AG04450 (cell line): Measurements from ENCODE around the gene C5orf22. TPM values are rescaled to one million over a fixed set of nuclear protein-coding genes. Genes with fewer than 3 reads are reported as not detected.
"Not testable (repeated sequence)": the region's sequence is repeated elsewhere in the genome, so short reads cannot be mapped to it uniquely, and the experiment has no call there.

Experiments used
- CTCF ChIA-PET: fragments of 300-600, 350-600 bp; formaldehyde crosslinking; extraction: SDS; loops from one replicate; lab custom pipeline; 2022; ENCODE audit warnings: antibody characterized with exemption, inconsistent platforms; lab: Charles Lee
- POLR2A ChIA-PET: fragments of 350-600 bp; formaldehyde crosslinking; extraction: SDS; loops from one replicate; lab custom pipeline; 2021; ENCODE audit warnings: antibody characterized with exemption, inconsistent platforms; lab: Yijun Ruan, JAX
- DNase-seq: peaks from one replicate; pipeline ENCODE4 v3.0.0-alpha.2; 2011; ENCODE audit warnings: low read depth, low spot score
- H3K27ac ChIP-seq: one replicate; pipeline ENCODE4 v1.5.1; 2012; ENCODE audit warnings: low read depth, low read length, control low read depth
- H3K27me3 ChIP-seq: one replicate; pipeline ENCODE4 v1.6.0; 2012; ENCODE audit warnings: low read length; ENCODE audit not compliant: control insufficient read depth, insufficient read depth
- H3K4me3 ChIP-seq: 2 replicates; pipeline ENCODE4 v1.5.1; 2011; ENCODE audit warnings: mild to moderate bottlenecking, low read depth, low read length, control low read depth
- H3K9me3 ChIP-seq: 2 replicates; pipeline ENCODE4 v1.5.1; 2012; ENCODE audit warnings: low read length; ENCODE audit not compliant: control insufficient read depth, insufficient read depth
- CTCF ChIP-seq: IDR thresholded peaks from 2 replicates; pipeline ENCODE4 v1.5.1; 2011; ENCODE audit warnings: low read depth, low read length, control low read depth, inconsistent platforms
- polyA plus RNA-seq: library from polyadenylated mRNA; depleted of rRNA; stranded (reverse); fragments of >200 nt; gene quantifications from 2 replicates; pipeline ENCODE4 v1.2.3, GENCODE V29; 2011

C5orf22 gene
- polyA plus RNA-seq, 1 experiment, result 29.7 TPM

GRCh38 chr5:31537851-31538250, 5.8 kb downstream of the C5orf22 start:
- Histone ChIP-seq H3K27me3 (no peaks in the 10 kb centered on the region), H3K4me3 (no peak overlapping the region), H3K27ac (no peak overlapping the region), H3K9me3 (no peaks in the 10 kb centered on the region)
- ChIA-PET POLR2A (no interaction called here), CTCF (interaction anchor here (0.9 kb wide), 1 partner anchor 305 kb away, joined by 3 read pairs; no protein-coding TSS in a partner anchor)
- peak; percentile 2 for DNase-seq
- TF ChIP-seq CTCF, result no peak

GRCh38 chr5:31549114-31549513, 17.0 kb downstream of the C5orf22 start:
- POLR2A ChIA-PET, CTCF ChIA-PET: not testable (repeated sequence)

GRCh38 chr5:31551878-31552277, 19.8 kb downstream of the C5orf22 start:
- Histone ChIP-seq H3K27me3 (no peaks in the 10 kb centered on the region), H3K27ac (no peak overlapping the region), H3K4me3 (no peak overlapping the region), H3K9me3 (no peaks in the 10 kb centered on the region)
- no peak for DNase-seq
- TF ChIP-seq CTCF, result no peak
- CTCF ChIA-PET, result interaction anchor here (1.8 kb wide), 1 partner anchor 257 kb away, joined by 7 read pairs; no protein-coding TSS in a partner anchor
- POLR2A ChIA-PET, result no interaction called here

More at GRCh38 chr5:31549114-31549513, 17.0 kb downstream of the C5orf22 start:
- H3K27ac ChIP-seq, H3K27me3 ChIP-seq, DNase-seq, H3K9me3 ChIP-seq, H3K4me3 ChIP-seq: not testable (repeated sequence)

GRCh38 chr5:31553863-31554262, 21.8 kb downstream of the C5orf22 start:
- Histone ChIP-seq H3K9me3 (no peaks in the 10 kb centered on the region; the same call in 1 of the 2 replicates), H3K27ac (no peak overlapping the region), H3K4me3 (no peak overlapping the region), H3K27me3 (no peaks in the 10 kb centered on the region)
- no peak for TF ChIP-seq CTCF
- ChIA-PET CTCF (interaction anchor here (1.0 kb wide), 1 partner anchor 14 kb away, joined by 3 read pairs; no protein-coding TSS in a partner anchor), POLR2A (no interaction called here)
- DNase-seq, result no peak

- Histone ChIP-seq H3K27ac (no peak overlapping the region), H3K9me3 (no peaks in the 10 kb centered on the region; the same call in 1 of the 2 replicates), H3K27me3 (no peaks in the 10 kb centered on the region), H3K4me3 (no peak overlapping the region)
- DNase-seq, result no peak
- ChIA-PET POLR2A (no interaction called here), CTCF (interaction anchor here (1.0 kb wide), 1 partner anchor 14 kb away, joined by 3 read pairs; no protein-coding TSS in a partner anchor)
- no peak for TF ChIP-seq CTCF
Measured at GRCh38 chr5:31554552-31554951, 22.5 kb downstream of the C5orf22 start.
